Breast epithelium (tissue), 4 donors: ENCODE results near the gene C16orf86. TPM values are rescaled to one million over a fixed set of nuclear protein-coding genes. Genes with fewer than 3 reads are reported as not detected.

Experiments used
- DNase-seq, 2 donors: peaks; one replicate each; pipeline ENCODE4 v3.0.0-alpha.2; 2019; ENCODE audit warnings: low spot score in 2 of 2
- H3K27ac ChIP-seq, 2 donors: fragments of 200-600 bp; sonication (generic) in 1 of 2; one replicate each; pipeline ENCODE4 v1.5.1; 2016 to 2019; ENCODE audit warnings: mild to moderate bottlenecking in 1 of 2
- H3K27me3 ChIP-seq, 2 donors: fragments of 200-600 bp; sonication (generic) in 1 of 2; one replicate each; pipeline versions ENCODE4 v1.5.1 to v1.6.0; 2017 to 2019; ENCODE audit warnings: control low read depth in 1 of 2, mild to moderate bottlenecking in 1 of 2
- H3K36me3 ChIP-seq: fragments of 200-600 bp; one replicate; pipeline ENCODE4 v1.5.1; 2019
- H3K4me1 ChIP-seq, 2 donors: fragments of 200-600 bp; sonication (generic); one replicate each; pipeline ENCODE4 v1.5.1; 2016 to 2019; ENCODE audit warnings: control low read depth in 1 of 2
- H3K4me3 ChIP-seq, 3 donors: fragments of 200-600 bp; sonication (generic); 1 replicate in 2 of 3; 2 replicates in 1 of 3; pipeline ENCODE4 v1.5.1; 2016 to 2019; ENCODE audit warnings: mild to moderate bottlenecking in 3 of 3, moderate library complexity in 2 of 3
- H3K9me3 ChIP-seq, 2 donors: fragments of 200-600 bp; sonication (generic) in 1 of 2; one replicate each; pipeline ENCODE4 v1.5.1; 2016 to 2019; ENCODE audit warnings: control low read depth in 1 of 2
- CTCF ChIP-seq, 3 donors: fragments of 450-650 bp; IDR thresholded peaks; one replicate each; pipeline ENCODE4 v1.5.1; 2016 to 2017; ENCODE audit warnings: antibody characterized with exemption in 3 of 3, mild to moderate bottlenecking in 3 of 3, moderate library complexity in 3 of 3
- POLR2A ChIP-seq: fragments of 450-650 bp; IDR thresholded peaks from one replicate; pipeline ENCODE4 v1.6.1; 2016; ENCODE audit warnings: antibody characterized with exemption, mild to moderate bottlenecking, moderate library complexity
- POLR2AphosphoS5 ChIP-seq, 3 donors: sonication (generic); formaldehyde crosslinking; IDR thresholded peaks; one replicate each; pipeline ENCODE4 v1.6.1; 2017; ENCODE audit warnings: antibody characterized with exemption in 3 of 3
- intact Hi-C: fragments of 100-400 bp; cut with DNase I; formaldehyde crosslinking; loops from one replicate; pipeline ENCODE4 v1.15.1; 2023; ENCODE audit warnings: low total_unique reads
- total RNA-seq, 3 donors: library from RNA; depleted of rRNA; stranded (reverse); fragments of >200 nt; gene quantifications; one replicate each; pipeline ENCODE4 v1.1.0, GENCODE V29; 2016

C16orf86 gene
- total RNA-seq, 3 donors from 2014 or later, result 7.2 to 18.1 (median 11.1) TPM

GRCh38 chr16:67675579-67675935 lies 8.9 kb downstream of the C16orf86 start:
- Histone ChIP-seq H3K36me3 (no peaks in the 10 kb centered on the region), H3K9me3 (no peaks in the 10 kb centered on the region), H3K27ac (peak overlapping the region in 1 of 2 donors; percentile 76), H3K27me3 (no peaks in the 10 kb centered on the region), H3K4me1 (peaks cover 0 to 18% of the 10 kb centered on the region in 2 donors), H3K4me3 (no peak overlapping the region)
- DNase-seq, result no peak
- TF ChIP-seq POLR2AphosphoS5 (IDR thresholded peaks at IDR 0.05) (no peak), CTCF (IDR thresholded peaks at IDR 0.05) (no peak), POLR2A (no peak)
- intact Hi-C loops, result no loop called here

GRCh38 chr16:67675999-67676398 lies 9.4 kb downstream of the C16orf86 start:
- Histone ChIP-seq H3K9me3 (no peaks in the 10 kb centered on the region), H3K36me3 (no peaks in the 10 kb centered on the region), H3K4me1 (peaks cover 0 to 18% of the 10 kb centered on the region in 2 donors), H3K27ac (peak overlapping the region; percentile 37 to 76), H3K4me3 (no peak overlapping the region), H3K27me3 (no peaks in the 10 kb centered on the region)
- DNase-seq, result no peak
- intact Hi-C loops, result no loop called here
- no peak for TF ChIP-seq POLR2A
- TF ChIP-seq CTCF (IDR thresholded peaks at IDR 0.05), result no peak

GRCh38 chr16:67676516-67676915 lies 9.9 kb downstream of the C16orf86 start:
- Histone ChIP-seq H3K4me1 (peaks cover 0 to 18% of the 10 kb centered on the region in 2 donors), H3K9me3 (no peaks in the 10 kb centered on the region), H3K36me3 (no peaks in the 10 kb centered on the region), H3K27ac (peak overlapping the region; percentile 37 to 70), H3K27me3 (no peaks in the 10 kb centered on the region), H3K4me3 (no peak overlapping the region)
- intact Hi-C loops, result no loop called here
- DNase-seq, result no peak
- TF ChIP-seq CTCF (IDR thresholded peaks at IDR 0.05) (no peak), POLR2AphosphoS5 (IDR thresholded peaks at IDR 0.05) (peak in 1 of 3 donors; percentile 52)

- no peak overlapping the region for H3K4me3 ChIP-seq
- TF ChIP-seq POLR2A (no peak), POLR2AphosphoS5 (IDR thresholded peaks at IDR 0.05) (no peak), CTCF (IDR thresholded peaks at IDR 0.05) (no peak)
- H3K27me3 ChIP-seq, result no peaks in the 10 kb centered on the region
- peak overlapping the region; percentile 37 to 70 for H3K27ac ChIP-seq
- DNase-seq, result no peak
- peaks cover 0 to 18% of the 10 kb centered on the region in 2 donors for H3K4me1 ChIP-seq
- H3K36me3 ChIP-seq, result no peaks in the 10 kb centered on the region
- no peaks in the 10 kb centered on the region for H3K9me3 ChIP-seq
- intact Hi-C loops, result no loop called here
These were observed 10.3 kb downstream of the C16orf86 start for GRCh38 chr16:67676939-67677338.

GRCh38 chr16:67677712-67678111 lies 11.1 kb downstream of the C16orf86 start:
- DNase-seq, result no peak
- Histone ChIP-seq H3K9me3 (no peaks in the 10 kb centered on the region), H3K4me1 (peaks cover 0 to 18% of the 10 kb centered on the region in 2 donors), H3K36me3 (no peaks in the 10 kb centered on the region), H3K4me3 (no peak overlapping the region), H3K27me3 (no peaks in the 10 kb centered on the region), H3K27ac (peak overlapping the region; percentile 26 to 70)
- TF ChIP-seq CTCF (IDR thresholded peaks at IDR 0.05) (no peak), POLR2A (no peak)
- intact Hi-C loops, result no loop called here
